ENCODE results near the gene KIF1B. TPM values are rescaled to one million over a fixed set of nuclear protein-coding genes. Genes with fewer than 3 reads are reported as not detected.
"Not testable (repeated sequence)": the region's sequence is repeated elsewhere in the genome, so short reads cannot be mapped to it uniquely, and the experiment has no call there.

KIF1B gene
- total RNA-seq, 1 experiment from 2014 or later = 33.0 TPM

DNA sequence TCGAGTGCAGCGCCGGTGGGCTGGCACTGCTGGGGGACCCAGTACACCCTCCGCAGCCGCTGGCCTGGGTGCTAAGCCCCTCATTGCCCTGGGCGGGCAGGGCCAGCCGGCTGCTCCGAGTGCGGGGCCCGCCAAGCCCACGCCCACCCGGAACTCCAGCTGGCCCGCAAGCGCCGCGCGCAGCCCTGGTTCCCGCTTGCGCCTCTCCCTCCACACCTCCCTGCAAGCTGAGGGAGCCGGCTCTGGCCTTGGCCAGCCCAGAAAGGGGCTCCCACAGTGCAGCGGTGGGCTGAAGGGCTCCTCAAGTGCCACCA, 216.1 kb downstream of the KIF1B start:
- in situ Hi-C loops (cut with HindIII; ENCODE audit: low pct_unique_long_range_greater_than_20kb, low sequenced_read_pairs); H3K4me1 ChIP-seq (ENCODE audit: control insufficient read depth, insufficient read depth, low read length); BruUV-seq (replicated peaks); POLR2A ChIA-PET; intact Hi-C loops (cut with micrococcal nuclease; ENCODE audit: unreplicated experiment); ATAC-seq; DNase-seq (ENCODE audit: low read depth, low spot score); H3K27me3 ChIP-seq (ENCODE audit: control insufficient read depth, insufficient read depth, low read length); H3K27ac ChIP-seq (ENCODE audit: low read length); CTCF ChIA-PET; H3K9me3 ChIP-seq (ENCODE audit: control insufficient read depth, insufficient read depth, low read depth, low read length); H3K4me3 ChIP-seq (ENCODE audit: low read depth in 2 of 2, low read length in 2 of 2); H3K36me3 ChIP-seq (ENCODE audit: control insufficient read depth, insufficient read depth, low read length): not testable (repeated sequence)

DNA sequence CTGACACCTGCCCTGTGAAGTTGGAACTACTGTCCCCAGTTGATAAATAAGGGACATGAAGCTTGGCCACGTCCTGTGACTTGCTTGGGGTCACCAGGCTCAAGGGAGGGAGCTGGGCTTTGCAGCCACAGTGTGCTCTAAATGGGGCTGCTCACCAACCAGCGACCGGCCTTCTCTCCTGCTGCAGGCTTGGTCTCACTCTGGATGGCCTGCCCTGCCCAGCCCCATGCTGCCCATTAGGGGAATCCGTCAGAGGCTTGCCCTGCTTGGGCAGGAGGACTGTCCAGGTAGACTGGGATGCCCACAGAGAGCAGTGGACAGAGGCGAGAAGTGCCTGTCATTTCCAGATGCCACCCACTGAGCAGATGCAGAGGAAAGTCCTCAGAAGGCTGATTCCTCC, 218.6 kb downstream of the KIF1B start:
- H3K4me1 ChIP-seq (ENCODE audit: control insufficient read depth, insufficient read depth, low read length) = no peaks in the 10 kb centered on the region; the same call in 1 of the 2 replicates
- DNase-seq (ENCODE audit: low read depth, low spot score) = no peak
- in situ Hi-C loops (cut with HindIII; ENCODE audit: low pct_unique_long_range_greater_than_20kb, low sequenced_read_pairs) = no loop called here
- H3K27me3 ChIP-seq (ENCODE audit: control insufficient read depth, insufficient read depth, low read length) = no peaks in the 10 kb centered on the region
- TF ChIP-seq, protein P1, sequence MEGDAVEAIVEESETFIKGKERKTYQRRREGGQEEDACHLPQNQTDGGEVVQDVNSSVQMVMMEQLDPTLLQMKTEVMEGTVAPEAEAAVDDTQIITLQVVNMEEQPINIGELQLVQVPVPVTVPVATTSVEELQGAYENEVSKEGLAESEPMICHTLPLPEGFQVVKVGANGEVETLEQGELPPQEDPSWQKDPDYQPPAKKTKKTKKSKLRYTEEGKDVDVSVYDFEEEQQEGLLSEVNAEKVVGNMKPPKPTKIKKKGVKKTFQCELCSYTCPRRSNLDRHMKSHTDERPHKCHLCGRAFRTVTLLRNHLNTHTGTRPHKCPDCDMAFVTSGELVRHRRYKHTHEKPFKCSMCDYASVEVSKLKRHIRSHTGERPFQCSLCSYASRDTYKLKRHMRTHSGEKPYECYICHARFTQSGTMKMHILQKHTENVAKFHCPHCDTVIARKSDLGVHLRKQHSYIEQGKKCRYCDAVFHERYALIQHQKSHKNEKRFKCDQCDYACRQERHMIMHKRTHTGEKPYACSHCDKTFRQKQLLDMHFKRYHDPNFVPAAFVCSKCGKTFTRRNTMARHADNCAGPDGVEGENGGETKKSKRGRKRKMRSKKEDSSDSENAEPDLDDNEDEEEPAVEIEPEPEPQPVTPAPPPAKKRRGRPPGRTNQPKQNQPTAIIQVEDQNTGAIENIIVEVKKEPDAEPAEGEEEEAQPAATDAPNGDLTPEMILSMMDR (IDR thresholded peaks at IDR 0.05) = no peak
- TF ChIP-seq POLR2AphosphoS5 (IDR thresholded peaks at IDR 0.05; ENCODE audit: low read depth, low read length) (no peak), SIN3A (IDR thresholded peaks at IDR 0.05; ENCODE audit: borderline replicate concordance, insufficient read depth, low read depth, low read length) (no peak), TCF7L2 (IDR thresholded peaks at IDR 0.05; ENCODE audit: low read depth, low read length) (no peak)
- TF ChIP-seq, protein P2, sequence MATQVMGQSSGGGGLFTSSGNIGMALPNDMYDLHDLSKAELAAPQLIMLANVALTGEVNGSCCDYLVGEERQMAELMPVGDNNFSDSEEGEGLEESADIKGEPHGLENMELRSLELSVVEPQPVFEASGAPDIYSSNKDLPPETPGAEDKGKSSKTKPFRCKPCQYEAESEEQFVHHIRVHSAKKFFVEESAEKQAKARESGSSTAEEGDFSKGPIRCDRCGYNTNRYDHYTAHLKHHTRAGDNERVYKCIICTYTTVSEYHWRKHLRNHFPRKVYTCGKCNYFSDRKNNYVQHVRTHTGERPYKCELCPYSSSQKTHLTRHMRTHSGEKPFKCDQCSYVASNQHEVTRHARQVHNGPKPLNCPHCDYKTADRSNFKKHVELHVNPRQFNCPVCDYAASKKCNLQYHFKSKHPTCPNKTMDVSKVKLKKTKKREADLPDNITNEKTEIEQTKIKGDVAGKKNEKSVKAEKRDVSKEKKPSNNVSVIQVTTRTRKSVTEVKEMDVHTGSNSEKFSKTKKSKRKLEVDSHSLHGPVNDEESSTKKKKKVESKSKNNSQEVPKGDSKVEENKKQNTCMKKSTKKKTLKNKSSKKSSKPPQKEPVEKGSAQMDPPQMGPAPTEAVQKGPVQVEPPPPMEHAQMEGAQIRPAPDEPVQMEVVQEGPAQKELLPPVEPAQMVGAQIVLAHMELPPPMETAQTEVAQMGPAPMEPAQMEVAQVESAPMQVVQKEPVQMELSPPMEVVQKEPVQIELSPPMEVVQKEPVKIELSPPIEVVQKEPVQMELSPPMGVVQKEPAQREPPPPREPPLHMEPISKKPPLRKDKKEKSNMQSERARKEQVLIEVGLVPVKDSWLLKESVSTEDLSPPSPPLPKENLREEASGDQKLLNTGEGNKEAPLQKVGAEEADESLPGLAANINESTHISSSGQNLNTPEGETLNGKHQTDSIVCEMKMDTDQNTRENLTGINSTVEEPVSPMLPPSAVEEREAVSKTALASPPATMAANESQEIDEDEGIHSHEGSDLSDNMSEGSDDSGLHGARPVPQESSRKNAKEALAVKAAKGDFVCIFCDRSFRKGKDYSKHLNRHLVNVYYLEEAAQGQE (IDR thresholded peaks at IDR 0.05; ENCODE audit: insufficient read depth in 1 of 2, low read depth in 2 of 2, low read length in 1 of 2) = no peak
- H3K36me3 ChIP-seq (ENCODE audit: control insufficient read depth, insufficient read depth, low read length) = no peaks in the 10 kb centered on the region
- TSS peak; percentile 76 for BruUV-seq (replicated peaks)
- POLR2A ChIA-PET = interaction anchor here (0.6 kb wide), 1 partner anchor 496 kb away, joined by 4 read pairs; no protein-coding TSS in a partner anchor
- intact Hi-C loops (cut with micrococcal nuclease; ENCODE audit: unreplicated experiment) = loop anchor here (1.0 to 2.0 kb wide), 2 partner anchors 52 to 66 kb away; no protein-coding TSS in a partner anchor
- H3K9me3 ChIP-seq (ENCODE audit: control insufficient read depth, insufficient read depth, low read depth, low read length) = no peaks in the 10 kb centered on the region
- H3K4me3 ChIP-seq (ENCODE audit: low read depth in 2 of 2, low read length in 2 of 2) = no peak overlapping the region
- H3K27ac ChIP-seq (ENCODE audit: low read length) = no peak overlapping the region
- CTCF ChIA-PET = interaction anchor here (0.7 kb wide), 1 partner anchor 9 kb away, joined by 7 read pairs; no protein-coding TSS in a partner anchor
- ATAC-seq = no peak

DNA sequence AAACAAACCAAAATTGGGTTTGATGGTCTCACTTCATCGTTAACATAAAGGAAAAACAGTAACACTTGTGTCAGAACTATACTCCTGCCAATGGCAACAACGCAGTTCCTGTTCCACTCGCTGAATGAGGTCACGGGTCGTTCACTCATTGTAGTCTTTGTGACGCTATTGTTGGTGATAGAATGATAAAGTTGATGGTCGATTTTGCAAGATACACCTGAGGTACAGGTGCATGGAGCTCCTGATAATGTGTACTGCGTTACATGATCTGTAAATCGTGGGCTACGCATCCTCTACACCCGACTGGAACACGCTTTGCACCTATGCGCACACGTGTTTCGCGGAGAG, 219.5 kb downstream of the KIF1B start:
- no peak for DNase-seq (ENCODE audit: low read depth, low spot score)
- Histone ChIP-seq H3K36me3 (ENCODE audit: control insufficient read depth, insufficient read depth, low read length) (no peaks in the 10 kb centered on the region), H3K4me1 (ENCODE audit: control insufficient read depth, insufficient read depth, low read length) (no peaks in the 10 kb centered on the region; the same call in 1 of the 2 replicates), H3K27ac (ENCODE audit: low read length) (peak overlapping the region; percentile 87), H3K9me3 (ENCODE audit: control insufficient read depth, insufficient read depth, low read depth, low read length) (no peaks in the 10 kb centered on the region), H3K4me3 (ENCODE audit: low read depth in 2 of 2, low read length in 2 of 2) (peak overlapping the region; percentile 83 to 97), H3K27me3 (ENCODE audit: control insufficient read depth, insufficient read depth, low read length) (no peaks in the 10 kb centered on the region)
- in situ Hi-C loops (cut with HindIII; ENCODE audit: low pct_unique_long_range_greater_than_20kb, low sequenced_read_pairs) = no loop called here
- intact Hi-C loops (cut with micrococcal nuclease; ENCODE audit: unreplicated experiment) = loop anchor here (2.0 kb wide), 1 partner anchor 65 kb away; no protein-coding TSS in a partner anchor
- CTCF ChIA-PET = interaction anchor here (0.6 to 1.5 kb wide), 5 partner anchors 42 to 247 kb away, joined by 3 to 11 read pairs (median 3); partner anchors contain the start of gene DFFA
- peak; percentile 2 for ATAC-seq
- BruUV-seq (replicated peaks) = no TSS peak
- TF ChIP-seq, protein P1 (IDR thresholded peaks at IDR 0.05) = 0 out of 2 replicates have a peak, but pooled peaks have one; percentile 64
- TF ChIP-seq, protein P2 (IDR thresholded peaks at IDR 0.05; ENCODE audit: insufficient read depth in 1 of 2, low read depth in 2 of 2, low read length in 1 of 2) = no peak
- POLR2A ChIA-PET = interaction anchor here (0.9 kb wide), 1 partner anchor 64 kb away, joined by 3 read pairs; no protein-coding TSS in a partner anchor

All from Panc1 (cell line).